Measurements from ENCODE around the gene INPP5A. TPM values are rescaled to one million over a fixed set of nuclear protein-coding genes. Genes with fewer than 3 reads are reported as not detected.
A peak's percentile ranks its signal among the peaks of the same experiment; 100 is the strongest.

The INPP5A gene
- total and polyA plus RNA-seq, 2 of the 13 experiments (the other 11 are each of a cell fraction or from before 2014, with no cell fraction given): 17.5 to 37.9 TPM

DNA sequence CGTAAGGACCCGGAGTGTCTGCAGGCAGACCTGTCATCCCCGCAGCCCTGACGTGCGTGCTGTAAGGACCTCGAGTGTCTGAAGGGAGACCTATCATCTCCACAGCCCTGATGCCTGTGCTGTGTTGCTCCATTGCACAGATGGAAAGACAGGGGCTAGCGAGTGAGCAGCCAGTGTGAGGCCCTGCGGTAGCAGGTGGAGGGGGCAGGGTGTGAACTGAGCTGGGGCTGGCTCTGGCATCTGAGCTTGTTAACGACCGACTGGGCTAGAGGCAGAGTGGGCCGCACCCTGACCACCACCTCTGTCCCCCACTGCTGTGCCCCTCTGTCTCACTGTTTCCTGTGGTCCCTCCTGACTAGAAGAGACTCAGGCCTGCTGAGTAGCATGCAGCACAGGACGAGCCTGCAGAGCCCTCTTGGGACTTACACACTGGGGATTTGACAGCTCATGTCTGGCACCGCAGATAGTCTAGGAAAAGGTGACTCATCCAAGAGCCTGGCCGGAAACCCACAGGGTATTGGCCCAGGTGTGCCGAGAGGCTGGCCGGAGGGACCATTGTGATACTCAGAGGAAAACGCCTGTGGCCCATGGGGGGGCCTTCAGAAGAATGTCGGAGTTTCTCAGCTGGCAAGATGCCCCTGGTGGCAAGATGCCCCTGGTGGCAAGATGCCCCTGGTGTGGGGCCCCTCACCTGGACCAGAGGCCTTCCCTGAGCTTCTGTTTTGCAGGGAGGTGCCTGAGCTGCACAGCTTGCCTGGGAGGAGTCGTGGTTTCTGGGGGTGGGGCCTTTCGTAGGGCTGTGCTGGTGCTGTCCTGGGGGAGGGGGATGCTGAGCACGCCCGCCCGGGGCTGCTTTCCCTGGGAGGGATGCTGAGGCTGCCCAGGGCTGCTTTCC lies 34.3 kb downstream of the INPP5A start (continued):
- TF ChIP-seq ZNF616 (CRISPR knock-in tag; IDR thresholded peaks at IDR 0.05; ENCODE audit: low read depth): no peak
- no peak for TF ChIP-seq ERF (CRISPR knock-in tag; IDR thresholded peaks at IDR 0.05)
- no peak for TF ChIP-seq NFYC (CRISPR knock-in tag; IDR thresholded peaks at IDR 0.05)
- no peak for TF ChIP-seq FOXA1 (IDR thresholded peaks at IDR 0.05)
- TF ChIP-seq FOXA1 (CRISPR knock-in tag; IDR thresholded peaks at IDR 0.05): no peak
- TF ChIP-seq, protein P1, sequence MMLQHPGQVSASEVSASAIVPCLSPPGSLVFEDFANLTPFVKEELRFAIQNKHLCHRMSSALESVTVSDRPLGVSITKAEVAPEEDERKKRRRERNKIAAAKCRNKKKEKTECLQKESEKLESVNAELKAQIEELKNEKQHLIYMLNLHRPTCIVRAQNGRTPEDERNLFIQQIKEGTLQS (CRISPR knock-in tag; IDR thresholded peaks at IDR 0.05): peak; percentile 42; the same call in 1 of the 2 replicates
- no peak for TF ChIP-seq ZNF781 (CRISPR knock-in tag; IDR thresholded peaks at IDR 0.05; ENCODE audit: borderline replicate concordance, not compliant biosample characterization)
- no peak for TF ChIP-seq FOXA3 (CRISPR knock-in tag; IDR thresholded peaks at IDR 0.05)
- TF ChIP-seq, protein P2, sequence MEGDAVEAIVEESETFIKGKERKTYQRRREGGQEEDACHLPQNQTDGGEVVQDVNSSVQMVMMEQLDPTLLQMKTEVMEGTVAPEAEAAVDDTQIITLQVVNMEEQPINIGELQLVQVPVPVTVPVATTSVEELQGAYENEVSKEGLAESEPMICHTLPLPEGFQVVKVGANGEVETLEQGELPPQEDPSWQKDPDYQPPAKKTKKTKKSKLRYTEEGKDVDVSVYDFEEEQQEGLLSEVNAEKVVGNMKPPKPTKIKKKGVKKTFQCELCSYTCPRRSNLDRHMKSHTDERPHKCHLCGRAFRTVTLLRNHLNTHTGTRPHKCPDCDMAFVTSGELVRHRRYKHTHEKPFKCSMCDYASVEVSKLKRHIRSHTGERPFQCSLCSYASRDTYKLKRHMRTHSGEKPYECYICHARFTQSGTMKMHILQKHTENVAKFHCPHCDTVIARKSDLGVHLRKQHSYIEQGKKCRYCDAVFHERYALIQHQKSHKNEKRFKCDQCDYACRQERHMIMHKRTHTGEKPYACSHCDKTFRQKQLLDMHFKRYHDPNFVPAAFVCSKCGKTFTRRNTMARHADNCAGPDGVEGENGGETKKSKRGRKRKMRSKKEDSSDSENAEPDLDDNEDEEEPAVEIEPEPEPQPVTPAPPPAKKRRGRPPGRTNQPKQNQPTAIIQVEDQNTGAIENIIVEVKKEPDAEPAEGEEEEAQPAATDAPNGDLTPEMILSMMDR (CRISPR knock-in tag; IDR thresholded peaks at IDR 0.05): no peak
- TF ChIP-seq MXI1 (IDR thresholded peaks at IDR 0.05; ENCODE audit: borderline replicate concordance, low read depth, low read length): 0 out of 3 replicates have a peak, but pooled peaks have one; percentile 19
- TF ChIP-seq KLF6 (CRISPR knock-in tag; IDR thresholded peaks at IDR 0.05): no peak
- TF ChIP-seq FOSL1 (CRISPR knock-in tag; IDR thresholded peaks at IDR 0.05; ENCODE audit: borderline replicate concordance): peak; percentile 52; the same call in 1 of the 2 replicates
- TF ChIP-seq SMAD9 (CRISPR knock-in tag; IDR thresholded peaks at IDR 0.05): no peak
- no peak for TF ChIP-seq NCOA5 (CRISPR knock-in tag; IDR thresholded peaks at IDR 0.05)
- TF ChIP-seq MLLT10 (CRISPR knock-in tag; IDR thresholded peaks at IDR 0.05): no peak
- peak; percentile 79 for TF ChIP-seq ZNF629 (CRISPR knock-in tag; conservative IDR thresholded peaks at IDR 0.05)
- TF ChIP-seq XRCC5 (optimal IDR thresholded peaks at IDR 0.05; ENCODE audit: low read length): peak; percentile 58
- TF ChIP-seq EED (CRISPR knock-in tag; IDR thresholded peaks at IDR 0.05): no peak
- no peak for TF ChIP-seq ZNF83 (CRISPR knock-in tag; IDR thresholded peaks at IDR 0.05; ENCODE audit: borderline replicate concordance)
- no peak for TF ChIP-seq ZNF562 (CRISPR knock-in tag; IDR thresholded peaks at IDR 0.05; ENCODE audit: borderline replicate concordance)
- no peak for TF ChIP-seq REL (CRISPR knock-in tag; conservative IDR thresholded peaks at IDR 0.05)
- TF ChIP-seq, protein P3, sequence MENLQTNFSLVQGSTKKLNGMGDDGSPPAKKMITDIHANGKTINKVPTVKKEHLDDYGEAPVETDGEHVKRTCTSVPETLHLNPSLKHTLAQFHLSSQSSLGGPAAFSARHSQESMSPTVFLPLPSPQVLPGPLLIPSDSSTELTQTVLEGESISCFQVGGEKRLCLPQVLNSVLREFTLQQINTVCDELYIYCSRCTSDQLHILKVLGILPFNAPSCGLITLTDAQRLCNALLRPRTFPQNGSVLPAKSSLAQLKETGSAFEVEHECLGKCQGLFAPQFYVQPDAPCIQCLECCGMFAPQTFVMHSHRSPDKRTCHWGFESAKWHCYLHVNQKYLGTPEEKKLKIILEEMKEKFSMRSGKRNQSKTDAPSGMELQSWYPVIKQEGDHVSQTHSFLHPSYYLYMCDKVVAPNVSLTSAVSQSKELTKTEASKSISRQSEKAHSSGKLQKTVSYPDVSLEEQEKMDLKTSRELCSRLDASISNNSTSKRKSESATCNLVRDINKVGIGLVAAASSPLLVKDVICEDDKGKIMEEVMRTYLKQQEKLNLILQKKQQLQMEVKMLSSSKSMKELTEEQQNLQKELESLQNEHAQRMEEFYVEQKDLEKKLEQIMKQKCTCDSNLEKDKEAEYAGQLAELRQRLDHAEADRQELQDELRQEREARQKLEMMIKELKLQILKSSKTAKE (CRISPR knock-in tag; IDR thresholded peaks at IDR 0.05; ENCODE audit: borderline replicate concordance): no peak
- TF ChIP-seq TFDP1 (CRISPR knock-in tag; IDR thresholded peaks at IDR 0.05; ENCODE audit: borderline replicate concordance): no peak
- no peak for TF ChIP-seq SP1 (IDR thresholded peaks at IDR 0.05)
- no peak for TF ChIP-seq SP1 (CRISPR knock-in tag; IDR thresholded peaks at IDR 0.05)
- no peak for TF ChIP-seq ZNF12 (CRISPR knock-in tag; IDR thresholded peaks at IDR 0.05)
- no peak for TF ChIP-seq PHF21A (CRISPR knock-in tag; IDR thresholded peaks at IDR 0.05)
- TF ChIP-seq ZNF232 (CRISPR knock-in tag; IDR thresholded peaks at IDR 0.05; ENCODE audit: borderline replicate concordance): no peak

Measured in HepG2 (cell line).